ENCODE measurements around the gene MOG. TPM values are rescaled to one million over a fixed set of nuclear protein-coding genes. Genes with fewer than 3 reads are reported as not detected.

The MOG gene
- total RNA-seq, 2 experiments from 2014 or later = not detected

GRCh38 chr6:29651413-29652197, 5.3 kb upstream of the MOG start:
- Histone ChIP-seq H3K79me2 (ENCODE audit: insufficient read depth, low read depth, low read length) (no peaks in the 10 kb centered on the region), H3K9me2 (ENCODE audit: insufficient read depth, low read length) (no peaks in the 10 kb centered on the region), H3K4me3 (ENCODE audit: low read depth, low read length, poor library complexity, severe bottlenecking) (no peak overlapping the region), H3K9me3 (ENCODE audit: low read length) (no peaks in the 10 kb centered on the region), H3K27ac (ENCODE audit: low read depth, low read length, poor library complexity, severe bottlenecking) (no peak overlapping the region), H3K4me2 (ENCODE audit: low read length) (no peak overlapping the region), H3K4me1 (ENCODE audit: insufficient read depth, low read length, poor library complexity, severe bottlenecking) (peaks cover 10% of the 10 kb centered on the region), H2AFZ (ENCODE audit: low read length) (no peak overlapping the region), H4K20me1 (ENCODE audit: insufficient read depth, low read length) (no peaks in the 10 kb centered on the region), H3K36me3 (ENCODE audit: insufficient read depth, low read length) (no peaks in the 10 kb centered on the region)
- CTCF ChIA-PET (ENCODE audit: unreplicated experiment) = interaction anchor here (0.5 to 2.0 kb wide), 2 partner anchors 18 to 98 kb away, joined by 8 to 15 read pairs; partner anchors contain the start of gene GABBR1
- no TSS peak for BruUV-seq (replicated peaks)
- POLR2A ChIA-PET = interaction anchor here (0.7 kb wide), 1 partner anchor 136 kb away, joined by 3 read pairs; no protein-coding TSS in a partner anchor
- intact Hi-C loops (cut with micrococcal nuclease; ENCODE audit: unreplicated experiment) = loop anchor here (2.0 kb wide), 1 partner anchor 101 kb away; no protein-coding TSS in a partner anchor
- DNase-seq (ENCODE audit: low spot score) = peak; percentile 55
- TF ChIP-seq EZH2phosphoT487 (IDR thresholded peaks at IDR 0.05; ENCODE audit: borderline replicate concordance, low read depth, low read length) (no peak), CTCF (conservative IDR thresholded peaks at IDR 0.05; ENCODE audit: low read length) (peak; percentile 84)

GRCh38 chr6:29652198-29652584, 4.7 kb upstream of the MOG start:
- no peak for DNase-seq (ENCODE audit: low spot score)
- no peaks in the 10 kb centered on the region for H4K20me1 ChIP-seq (ENCODE audit: insufficient read depth, low read length)
- intact Hi-C loops (cut with micrococcal nuclease; ENCODE audit: unreplicated experiment) = no loop called here
- no TSS peak for BruUV-seq (replicated peaks)
- no peaks in the 10 kb centered on the region for H3K9me2 ChIP-seq (ENCODE audit: insufficient read depth, low read length)
- no peaks in the 10 kb centered on the region for H3K79me2 ChIP-seq (ENCODE audit: insufficient read depth, low read depth, low read length)
- H3K4me2 ChIP-seq (ENCODE audit: low read length) = no peak overlapping the region
- H3K9me3 ChIP-seq (ENCODE audit: low read length) = no peaks in the 10 kb centered on the region
- no peak overlapping the region for H3K4me3 ChIP-seq (ENCODE audit: low read depth, low read length, poor library complexity, severe bottlenecking)
- no peak overlapping the region for H3K27ac ChIP-seq (ENCODE audit: low read depth, low read length, poor library complexity, severe bottlenecking)
- H2AFZ ChIP-seq (ENCODE audit: low read length) = no peak overlapping the region
- H3K36me3 ChIP-seq (ENCODE audit: insufficient read depth, low read length) = no peaks in the 10 kb centered on the region
- peaks cover 10% of the 10 kb centered on the region for H3K4me1 ChIP-seq (ENCODE audit: insufficient read depth, low read length, poor library complexity, severe bottlenecking)
- ChIA-PET CTCF (ENCODE audit: unreplicated experiment) (interaction anchor here (0.5 kb wide), 1 partner anchor 97 kb away, joined by 15 read pairs; no protein-coding TSS in a partner anchor), POLR2A (no interaction called here)
- no peak for TF ChIP-seq EZH2phosphoT487 (IDR thresholded peaks at IDR 0.05; ENCODE audit: borderline replicate concordance, low read depth, low read length)
- TF ChIP-seq CTCF (conservative IDR thresholded peaks at IDR 0.05; ENCODE audit: low read length) = no peak

All from OCI-LY7 (cell line).